ENCODE results near the gene TRIM50. TPM values are rescaled to one million over a fixed set of nuclear protein-coding genes. Genes with fewer than 3 reads are reported as not detected.
A peak's percentile ranks its signal among the peaks of the same experiment; 100 is the strongest.

The TRIM50 gene
- total and polyA plus RNA-seq, 9 of the 15 experiments (the other 6 are each of a cell fraction or from before 2014, with no cell fraction given): not detected

DNA sequence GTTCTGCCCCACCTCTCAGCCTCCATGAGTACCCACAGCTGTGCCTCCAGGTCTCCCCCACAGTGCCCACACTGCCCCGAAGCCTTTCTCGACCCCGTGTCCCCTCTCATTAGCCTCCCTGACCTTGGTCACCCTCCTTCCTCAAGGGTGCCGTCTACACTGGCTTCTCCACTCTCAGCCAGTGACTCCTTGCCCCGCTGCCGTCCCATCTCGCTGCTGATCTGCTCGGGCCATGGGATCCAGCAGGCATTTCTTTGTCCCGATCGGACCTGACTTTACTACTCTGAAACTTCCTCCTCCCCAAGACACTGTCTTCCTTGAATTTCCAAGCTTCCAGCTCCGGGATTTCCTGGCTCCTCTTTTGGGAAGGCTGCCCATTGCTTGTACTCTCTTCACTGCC, 31.4 kb upstream of the TRIM50 start (continued):
- TF ChIP-seq EGR1 (conservative IDR thresholded peaks at IDR 0.05): no peak
- no peak for TF ChIP-seq TAF1 (IDR thresholded peaks at IDR 0.05; ENCODE audit: control insufficient read depth, extremely low read depth, insufficient read depth, low read length, severe bottlenecking)
- TF ChIP-seq NR4A1 (CRISPR knock-in tag; IDR thresholded peaks at IDR 0.05): no peak
- no peak for TF ChIP-seq NR4A1 (tag; IDR thresholded peaks at IDR 0.05)
- no peak for TF ChIP-seq ERF (CRISPR knock-in tag; IDR thresholded peaks at IDR 0.05)
- no peak for TF ChIP-seq SMARCB1 (IDR thresholded peaks at IDR 0.05; ENCODE audit: insufficient read length, low read depth)
- TF ChIP-seq, protein P1, sequence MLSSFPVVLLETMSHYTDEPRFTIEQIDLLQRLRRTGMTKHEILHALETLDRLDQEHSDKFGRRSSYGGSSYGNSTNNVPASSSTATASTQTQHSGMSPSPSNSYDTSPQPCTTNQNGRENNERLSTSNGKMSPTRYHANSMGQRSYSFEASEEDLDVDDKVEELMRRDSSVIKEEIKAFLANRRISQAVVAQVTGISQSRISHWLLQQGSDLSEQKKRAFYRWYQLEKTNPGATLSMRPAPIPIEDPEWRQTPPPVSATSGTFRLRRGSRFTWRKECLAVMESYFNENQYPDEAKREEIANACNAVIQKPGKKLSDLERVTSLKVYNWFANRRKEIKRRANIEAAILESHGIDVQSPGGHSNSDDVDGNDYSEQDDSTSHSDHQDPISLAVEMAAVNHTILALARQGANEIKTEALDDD (IDR thresholded peaks at IDR 0.05): no peak

DNA sequence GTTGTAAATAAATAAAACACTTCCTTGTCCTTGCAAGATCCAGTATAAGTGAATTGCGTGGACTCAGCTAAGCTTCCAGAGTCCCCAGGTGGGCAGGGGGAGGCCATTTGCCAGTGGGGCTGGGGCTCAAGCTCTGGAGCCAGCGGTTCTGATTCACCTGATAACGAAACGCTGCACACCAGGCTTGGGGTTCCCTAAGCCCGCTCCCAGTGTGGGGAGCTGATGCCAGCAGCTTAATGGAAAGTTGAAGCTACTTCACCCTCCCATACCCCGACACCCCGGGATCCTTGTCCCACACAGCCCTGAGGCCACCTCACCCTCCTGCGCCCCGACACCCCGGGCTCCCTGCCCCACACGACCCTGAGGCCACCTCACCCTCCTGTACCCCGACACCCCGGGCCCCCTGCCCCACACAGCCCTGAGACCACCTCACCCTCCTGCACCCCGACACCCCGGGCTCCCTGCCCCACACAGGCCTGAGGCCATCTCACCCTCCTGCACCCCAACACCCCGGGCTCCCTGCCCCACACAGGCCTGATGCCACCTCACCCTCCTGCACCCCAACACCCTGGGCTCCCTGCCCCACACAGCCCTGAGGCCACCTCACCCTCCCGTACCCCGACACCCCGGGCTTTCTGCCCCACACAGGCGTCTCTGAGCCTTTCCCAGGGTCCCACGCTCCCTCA, 30.9 kb upstream of the TRIM50 start:
- FAIRE-seq (no peak), DNase-seq (ENCODE audit: extremely low read depth in 1 of 4, low spot score in 3 of 4) (no peak), ATAC-seq (no peak)
- Histone ChIP-seq H3K79me2 (ENCODE audit: control insufficient read depth, insufficient read depth, low read length) (no peaks in the 10 kb centered on the region), H3K27me3 (ENCODE audit: control insufficient read depth in 2 of 2, insufficient read depth in 2 of 2, low read length in 2 of 2) (peaks cover 52 to 73% of the 10 kb centered on the region in 2 experiments), H3K36me3 (ENCODE audit: control insufficient read depth, insufficient read depth, low read length) (no peaks in the 10 kb centered on the region), H4K20me1 (replicated peaks; ENCODE audit: control insufficient read depth, insufficient read depth, low read length) (0 out of 2 replicates have a peak, but pooled peaks cover 9% of the 10 kb centered on the region), H3K4me1 (replicated peaks in 1 of 2; ENCODE audit: control insufficient read depth in 2 of 2, insufficient read depth in 2 of 2, low read length in 2 of 2) (peaks cover 0 to 22% of the 10 kb centered on the region in 2 experiments; a peak in 4 of 5 replicates), H3K4me3 (no peak overlapping the region), H2AFZ (ENCODE audit: low read depth, low read length) (no peak overlapping the region), H3K27ac (ENCODE audit: extremely low read depth, low read depth, low read length) (no peak overlapping the region), H3K9me3 (replicated peaks; ENCODE audit: control insufficient read depth, insufficient read depth, low read depth, low read length) (peaks cover 2% of the 10 kb centered on the region; the same call in 1 of the 2 replicates), H3K9me1 (ENCODE audit: control insufficient read depth, insufficient read depth, low read length) (no peaks in the 10 kb centered on the region), H3K9ac (ENCODE audit: insufficient read depth in 1 of 2, low read depth in 2 of 2, low read length in 2 of 2) (peak overlapping the region in 1 of 2 experiments; percentile 56; a peak in 1 of 4 replicates), H3K4me2 (ENCODE audit: insufficient read depth, low read length) (no peak overlapping the region)
- intact Hi-C loops (cut with micrococcal nuclease): no loop called here
- CTCF ChIA-PET (ENCODE audit: low intra/inter-chr PET ratio): no interaction called here
- TF ChIP-seq, protein P2, sequence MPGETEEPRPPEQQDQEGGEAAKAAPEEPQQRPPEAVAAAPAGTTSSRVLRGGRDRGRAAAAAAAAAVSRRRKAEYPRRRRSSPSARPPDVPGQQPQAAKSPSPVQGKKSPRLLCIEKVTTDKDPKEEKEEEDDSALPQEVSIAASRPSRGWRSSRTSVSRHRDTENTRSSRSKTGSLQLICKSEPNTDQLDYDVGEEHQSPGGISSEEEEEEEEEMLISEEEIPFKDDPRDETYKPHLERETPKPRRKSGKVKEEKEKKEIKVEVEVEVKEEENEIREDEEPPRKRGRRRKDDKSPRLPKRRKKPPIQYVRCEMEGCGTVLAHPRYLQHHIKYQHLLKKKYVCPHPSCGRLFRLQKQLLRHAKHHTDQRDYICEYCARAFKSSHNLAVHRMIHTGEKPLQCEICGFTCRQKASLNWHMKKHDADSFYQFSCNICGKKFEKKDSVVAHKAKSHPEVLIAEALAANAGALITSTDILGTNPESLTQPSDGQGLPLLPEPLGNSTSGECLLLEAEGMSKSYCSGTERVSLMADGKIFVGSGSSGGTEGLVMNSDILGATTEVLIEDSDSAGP (CRISPR knock-in tag; IDR thresholded peaks at IDR 0.05): no peak
- TF ChIP-seq LEF1 (IDR thresholded peaks at IDR 0.05) (0 out of 2 replicates have a peak, but pooled peaks have one; percentile 5), CBFA2T3 (IDR thresholded peaks at IDR 0.05) (0 out of 2 replicates have a peak, but pooled peaks have one; percentile 1)
- BruUV-seq (replicated peaks): no TSS peak
- WGBS (ENCODE audit: insufficient coverage, low coverage, missing lambda C conversion rate): 6% methylated on average over 14 of the region's 21 CpGs
- POLR2A ChIA-PET: interaction anchor here (0.8 to 2.4 kb wide), 3 partner anchors 12 to 251 kb away, joined by 3 to 14 read pairs (median 3); no protein-coding TSS in a partner anchor
- in situ Hi-C loops (cut with MboI): no loop called here
